ENCODE data around the gene CHERP.
A peak's percentile ranks its signal among the peaks of the same experiment; 100 is the strongest.

GRCh38 chr19:16542045-16542909, at the start of gene CHERP:
- no peak for TF ChIP-seq CTCF (conservative IDR thresholded peaks at IDR 0.05; ENCODE audit: low read depth in 2 of 2)
- TF ChIP-seq EZH2phosphoT487 (IDR thresholded peaks at IDR 0.05; ENCODE audit: unreplicated experiment) = no peak
- TF ChIP-seq CREB1 (CRISPR knock-in tag; IDR thresholded peaks at IDR 0.05; ENCODE audit: low read depth) = no peak
- TF ChIP-seq POLR2AphosphoS5 (IDR thresholded peaks at IDR 0.05; ENCODE audit: low read depth) = peak; percentile 91
- no peak for TF ChIP-seq REST (IDR thresholded peaks at IDR 0.05; ENCODE audit: unreplicated experiment)
- no peak for TF ChIP-seq EZH2 (IDR thresholded peaks at IDR 0.05; ENCODE audit: low read depth, unreplicated experiment)
- TF ChIP-seq ZNF114 (CRISPR knock-in tag; IDR thresholded peaks at IDR 0.05) = no peak
- TF ChIP-seq JUNB (IDR thresholded peaks at IDR 0.05; ENCODE audit: unreplicated experiment) = no peak
- TF ChIP-seq ZNF462 (CRISPR knock-in tag; IDR thresholded peaks at IDR 0.05) = no peak

Data from GM23338 (cell line).